Hematopoietic multipotent progenitor cell (in vitro differentiated cells): ENCODE results near the gene IRF8. TPM values are rescaled to one million over a fixed set of nuclear protein-coding genes. Genes with fewer than 3 reads are reported as not detected.
"Not testable (repeated sequence)": the region's sequence is repeated elsewhere in the genome, so short reads cannot be mapped to it uniquely, and the experiment has no call there.

ENCODE experiments used
- DNase-seq, 3 donors: peaks; one replicate each; pipeline ENCODE4 v3.0.0-alpha.2; 2011 to 2015; ENCODE audit warnings: low read depth in 2 of 3, low spot score in 2 of 3
- total RNA-seq: library from RNA; depleted of rRNA; stranded (reverse); fragments of >200 nt; gene quantifications from one replicate; pipeline ENCODE4 v1.2.3, GENCODE V29; 2012

The IRF8 gene
- total RNA-seq, 1 donor, result 19.7 TPM

- no peak for DNase-seq
These were observed 7.8 kb upstream of the IRF8 start for GRCh38 chr16:85891033-85891775.

DNA sequence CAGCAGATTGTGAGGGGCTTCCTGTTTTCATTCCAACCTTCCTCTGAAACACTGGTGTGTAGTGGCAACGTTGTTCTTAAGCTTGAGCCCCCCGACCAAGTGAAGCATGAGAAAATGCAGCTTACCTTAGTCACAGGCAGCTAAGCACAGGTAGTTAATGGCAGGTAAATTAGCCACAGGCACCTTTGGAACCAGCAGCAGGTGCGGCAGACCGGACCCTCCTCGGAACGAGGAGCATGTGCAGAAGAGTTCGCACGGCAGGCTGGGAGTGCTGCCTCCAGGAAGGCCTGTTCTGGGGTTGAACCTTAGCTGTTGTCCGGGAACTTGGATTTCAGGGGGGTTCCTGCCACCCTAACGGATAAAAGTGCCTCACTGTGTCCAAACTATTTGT is 7.2 kb upstream of the IRF8 start:
- DNase-seq, result no peak

DNA sequence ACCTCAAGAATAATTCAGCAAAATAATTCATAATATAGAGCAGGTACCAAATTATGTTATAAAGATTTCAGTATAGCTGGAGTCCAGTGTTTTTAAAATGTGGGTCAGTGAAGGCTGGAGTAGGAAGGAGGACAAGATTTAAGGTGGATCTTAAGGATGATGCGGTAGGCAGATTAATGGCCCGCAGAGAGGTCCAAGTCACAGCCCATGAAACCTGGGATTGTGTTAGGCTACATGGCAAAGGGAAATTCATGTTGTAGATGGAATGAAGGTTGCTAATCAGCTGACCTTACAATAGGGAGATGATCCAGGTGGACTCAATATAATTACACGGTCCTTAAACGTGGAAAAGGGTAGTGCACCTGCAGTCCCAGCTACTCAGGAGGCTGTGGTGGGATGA is 6.2 kb upstream of the IRF8 start:
- DNase-seq, result no peak

- no peak for DNase-seq
These were observed 4.7 kb upstream of the IRF8 start for GRCh38 chr16:85894266-85894665.

GRCh38 chr16:85897382-85897781 is 1.6 kb upstream of the IRF8 start:
- DNase-seq, result no peak

DNA sequence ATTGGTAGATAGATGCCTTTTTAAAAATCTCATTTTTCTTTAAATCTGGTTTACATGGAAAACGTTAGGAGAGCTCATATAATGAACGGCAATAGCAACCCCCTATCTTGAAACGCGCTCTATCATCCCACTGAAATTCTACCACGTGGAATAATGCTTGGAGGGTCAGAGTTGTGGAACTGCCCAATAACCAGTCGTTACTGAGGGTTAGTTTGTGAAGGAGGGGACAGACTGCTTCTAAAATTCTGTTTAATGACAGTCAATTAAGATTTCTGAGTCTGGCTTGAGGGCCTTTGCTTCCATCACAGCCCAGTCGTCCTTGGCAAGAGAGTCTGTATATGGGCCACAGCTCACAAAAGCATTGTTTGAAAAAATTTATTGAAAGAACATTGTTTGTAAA is 482 bp downstream of the IRF8 start:
- DNase-seq, result no peak

- DNase-seq, result no peak
These were observed 1.2 kb downstream of the IRF8 start for GRCh38 chr16:85900027-85900792.

DNA sequence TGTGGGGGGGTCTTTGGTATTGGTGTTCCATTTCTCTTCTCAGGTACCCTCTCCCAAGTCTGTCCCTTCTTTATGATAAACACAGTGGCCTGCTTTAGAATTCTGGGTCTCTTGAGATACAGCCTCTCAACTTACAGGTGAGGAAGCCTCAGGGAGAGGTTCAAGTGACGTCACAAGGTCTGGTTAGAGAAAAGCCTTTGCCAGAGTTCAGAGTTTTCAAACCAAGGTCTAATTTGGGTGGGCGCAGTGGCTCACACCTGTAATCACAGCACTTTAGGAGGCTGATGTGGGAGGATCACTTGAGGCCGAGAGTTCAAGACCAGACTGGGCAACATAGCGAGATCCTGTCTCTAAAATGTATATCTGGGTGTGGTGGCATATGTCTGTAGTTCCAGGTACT is 2.1 kb downstream of the IRF8 start:
- DNase-seq, result no peak

DNA sequence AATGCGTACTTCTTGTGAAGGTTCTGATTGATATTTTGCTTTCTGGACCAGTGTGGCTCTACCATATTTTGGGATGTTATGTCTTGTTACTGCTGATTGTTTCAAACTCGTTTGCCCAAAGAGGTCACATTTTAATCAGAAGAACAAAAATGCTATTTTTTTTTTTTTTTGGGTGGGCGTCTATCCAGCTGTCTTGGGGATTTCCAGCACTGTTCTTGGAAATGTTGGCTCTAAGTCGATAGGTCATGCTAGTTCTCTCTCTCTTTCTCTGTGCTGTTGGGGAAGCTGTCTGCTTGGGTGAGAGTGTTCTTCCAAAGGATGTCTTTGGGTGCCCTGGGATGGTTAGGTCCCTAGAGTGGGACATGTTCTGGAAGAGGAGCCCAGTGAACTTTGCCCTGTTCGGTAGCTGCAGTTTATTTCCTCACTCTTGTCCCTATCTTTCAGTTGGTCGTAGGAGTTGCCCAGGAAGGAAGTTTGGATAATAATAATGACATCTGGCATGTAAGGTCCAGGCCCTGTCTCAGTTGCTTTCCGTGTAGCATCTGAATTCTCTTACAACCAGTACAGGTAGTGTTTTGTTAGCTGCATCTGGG is 2.9 kb downstream of the IRF8 start:
- DNase-seq, result no peak

DNA sequence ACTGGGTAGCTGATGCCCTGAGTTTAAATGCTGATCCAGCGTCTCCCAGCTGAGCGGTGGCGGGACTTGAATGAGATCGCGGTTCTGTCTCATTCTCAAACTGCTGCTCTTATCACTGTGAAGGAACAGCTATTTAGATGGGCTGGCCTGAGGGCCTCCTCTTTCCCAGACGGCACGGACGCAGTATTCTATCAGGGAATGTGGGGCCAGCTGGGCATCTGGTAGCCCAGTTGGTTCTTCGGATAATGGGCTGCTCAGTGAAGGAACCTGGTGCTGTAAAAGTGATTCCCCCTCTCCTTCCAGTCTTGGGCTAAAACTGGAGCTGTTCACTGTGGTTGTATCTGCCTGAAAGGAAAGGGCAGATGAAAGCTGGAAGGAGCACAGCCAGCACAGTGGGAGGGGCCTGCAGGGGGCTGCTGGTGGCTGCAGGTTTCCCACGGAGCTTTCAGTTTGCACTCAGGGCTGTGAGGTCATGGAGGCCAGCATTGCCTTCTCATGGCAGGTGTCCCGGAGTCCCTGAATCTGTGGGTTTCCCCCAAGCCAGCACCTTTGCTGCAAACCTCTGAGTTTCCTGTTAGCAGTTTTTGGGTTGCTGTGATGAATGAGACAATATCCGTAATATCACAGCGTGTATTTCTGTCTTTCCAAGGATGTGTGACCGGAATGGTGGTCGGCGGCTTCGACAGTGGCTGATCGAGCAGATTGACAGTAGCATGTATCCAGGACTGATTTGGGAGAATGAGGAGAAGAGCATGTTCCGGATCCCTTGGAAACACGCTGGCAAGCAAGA is 3.6 kb downstream of the IRF8 start:
- peak; percentile 13 to 89 (median 77) for DNase-seq

DNA sequence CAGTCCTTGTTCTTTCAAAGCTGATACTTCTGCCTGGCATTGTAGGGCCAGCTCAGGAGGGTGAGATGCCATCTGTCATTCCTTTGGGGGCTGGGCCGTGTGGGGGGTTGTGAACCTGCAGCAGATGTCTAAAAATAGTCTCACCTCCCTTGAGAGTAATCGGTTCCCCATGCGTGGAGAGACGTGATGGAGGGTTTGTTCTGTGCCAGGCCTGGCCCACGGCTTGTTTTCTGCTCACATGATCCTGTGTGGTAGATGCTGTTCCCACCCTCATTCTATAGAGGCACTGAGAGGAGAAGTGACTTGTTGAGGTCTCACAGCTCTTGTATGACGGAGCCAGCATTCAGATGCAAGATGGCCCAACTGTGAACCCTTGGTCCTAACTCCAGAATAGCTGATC is 4.6 kb downstream of the IRF8 start:
- DNase-seq, result peak in 1 of 3 donors; percentile 41

DNA sequence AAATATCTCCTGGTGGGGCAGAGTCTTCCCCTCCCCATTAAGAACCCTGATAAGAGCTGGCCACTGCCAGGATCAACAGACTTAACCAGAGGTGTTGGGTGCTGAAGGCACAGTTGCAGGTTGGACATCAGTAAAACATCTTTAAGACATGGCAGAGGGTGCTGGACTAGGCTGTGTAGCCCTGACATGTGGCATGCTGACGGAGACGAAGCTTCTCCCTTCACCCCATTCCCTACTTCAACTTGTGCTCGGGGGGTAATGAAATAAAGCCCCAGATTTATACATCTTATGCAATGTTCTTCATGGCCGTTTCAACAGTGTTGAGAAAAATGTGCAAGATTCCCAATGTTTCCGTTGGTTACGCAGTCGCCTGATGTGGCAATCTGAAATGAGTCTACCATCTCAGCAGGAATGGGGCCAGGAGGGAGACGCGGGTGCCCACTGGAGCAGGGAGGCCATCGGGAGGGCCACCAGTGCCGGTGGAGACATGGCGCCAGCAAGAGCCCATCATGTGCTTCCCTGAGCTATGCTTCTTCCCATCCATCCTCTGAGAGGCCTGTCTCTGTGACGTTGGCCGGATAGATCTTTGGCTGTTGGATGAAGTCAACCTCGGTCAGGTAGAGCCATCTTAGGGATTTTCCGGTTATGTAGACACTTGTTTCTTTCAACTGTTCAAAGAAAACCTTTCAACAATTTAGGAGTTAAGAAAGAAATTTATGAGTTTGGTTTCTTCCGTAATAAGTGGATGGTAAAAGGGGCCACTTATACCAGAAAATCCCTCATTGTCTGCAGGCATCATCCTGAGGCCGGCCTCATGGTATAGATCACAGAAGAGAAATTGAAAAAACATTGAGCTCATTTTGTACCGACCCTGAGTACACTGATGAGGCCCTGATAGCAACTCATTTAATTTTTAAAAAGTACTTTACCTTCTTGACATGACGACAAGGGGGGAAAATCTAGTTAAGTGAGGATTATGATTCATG is 6.4 kb downstream of the IRF8 start:
- no peak for DNase-seq

DNA sequence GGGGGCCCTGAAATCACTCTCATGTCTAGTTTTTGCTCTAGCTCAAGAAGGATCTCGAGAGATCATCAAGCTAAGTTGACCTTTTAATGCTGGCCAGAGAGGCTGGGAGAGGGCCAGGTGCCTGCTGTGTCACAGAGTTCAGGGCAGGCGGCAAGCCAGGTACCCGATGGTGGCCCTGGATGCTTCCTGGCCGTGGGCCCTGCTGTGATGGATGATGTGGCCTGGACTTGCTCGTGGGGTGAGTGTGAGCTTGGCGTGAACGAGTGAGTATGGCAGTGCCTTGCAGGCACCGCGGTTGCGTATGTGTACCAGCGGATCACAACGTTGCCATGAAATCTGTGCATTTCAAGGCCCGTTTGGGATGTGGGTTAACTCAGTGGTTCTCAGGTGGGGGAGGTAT is 7.4 kb downstream of the IRF8 start:
- DNase-seq, result no peak

- DNase-seq, result not testable (repeated sequence)
These were observed 8.3 kb downstream of the IRF8 start for GRCh38 chr16:85907231-85907630.

- DNase-seq, result peak in 1 of 3 donors; percentile 49
These were observed 9.5 kb downstream of the IRF8 start for GRCh38 chr16:85908444-85908843.

DNA sequence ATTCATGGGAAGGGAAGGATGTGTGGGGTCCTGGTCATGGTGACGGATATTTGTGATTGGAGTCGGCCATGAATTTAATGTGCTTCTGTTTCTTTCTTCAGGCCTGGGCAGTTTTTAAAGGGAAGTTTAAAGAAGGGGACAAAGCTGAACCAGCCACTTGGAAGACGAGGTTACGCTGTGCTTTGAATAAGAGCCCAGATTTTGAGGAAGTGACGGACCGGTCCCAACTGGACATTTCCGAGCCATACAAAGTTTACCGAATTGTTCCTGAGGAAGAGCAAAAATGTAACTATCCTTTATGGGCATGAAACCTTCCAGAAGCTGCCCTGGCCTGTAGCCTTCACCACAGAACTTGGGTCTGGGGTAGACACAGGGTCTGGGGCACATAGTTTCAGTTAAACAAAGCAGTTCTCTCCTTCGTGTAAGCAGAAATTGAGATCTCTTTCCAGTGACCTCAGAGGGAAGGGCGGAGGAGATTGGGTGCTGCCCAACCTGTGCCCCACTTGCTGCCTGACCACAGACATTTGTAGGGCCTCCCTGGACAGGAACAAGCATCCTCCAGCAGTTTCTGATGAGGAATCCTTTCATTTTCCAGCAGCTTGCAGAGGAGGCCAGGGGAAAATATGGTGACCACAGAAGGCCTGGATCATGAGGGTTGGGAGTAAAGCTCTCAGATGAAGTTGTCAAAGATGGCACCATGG is 10.1 kb downstream of the IRF8 start:
- no peak for DNase-seq

DNA sequence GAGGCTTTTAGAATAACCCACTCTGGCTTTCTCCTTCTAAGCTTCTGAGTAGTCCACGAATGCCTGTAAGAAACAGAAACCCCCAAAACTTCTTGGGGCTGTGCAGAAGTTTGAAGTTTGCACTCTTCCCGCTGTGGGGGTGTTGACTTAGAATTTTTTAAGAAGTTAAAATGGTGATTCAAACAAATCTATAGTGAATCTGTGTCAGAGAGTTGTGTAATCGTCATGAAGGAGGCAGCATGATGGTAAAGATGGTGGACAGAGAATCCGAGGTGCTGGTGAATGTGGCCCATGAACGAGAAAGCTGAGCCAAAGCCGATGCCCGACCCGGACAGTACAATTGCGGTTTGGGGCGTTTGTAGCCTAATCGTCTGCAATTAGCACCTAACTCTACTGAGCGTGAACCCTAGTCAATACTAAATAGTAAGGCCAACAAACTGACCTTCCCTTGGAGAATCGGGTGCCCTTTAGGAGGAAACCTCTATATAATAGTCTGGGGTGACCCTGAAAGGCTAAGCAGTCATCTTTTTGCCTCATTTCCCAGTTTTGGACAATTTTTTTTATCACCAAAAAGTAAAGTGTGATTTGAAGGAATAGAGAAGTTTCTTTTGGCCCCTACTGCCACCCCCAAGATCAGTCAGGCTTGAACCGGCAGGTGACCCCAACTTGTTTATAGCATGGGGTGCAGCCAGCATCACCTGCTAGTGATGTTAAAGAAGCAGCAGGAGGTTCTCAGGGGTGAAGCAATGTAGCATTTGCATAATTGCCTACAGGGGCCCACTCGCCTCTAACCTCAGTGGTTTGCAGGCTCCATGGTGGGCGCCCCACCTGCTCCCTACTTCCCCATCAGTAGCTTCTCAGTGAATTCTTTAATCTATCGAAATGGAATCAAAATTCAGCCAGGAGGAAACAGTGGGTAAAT is 11.2 kb downstream of the IRF8 start:
- no peak for DNase-seq

DNA sequence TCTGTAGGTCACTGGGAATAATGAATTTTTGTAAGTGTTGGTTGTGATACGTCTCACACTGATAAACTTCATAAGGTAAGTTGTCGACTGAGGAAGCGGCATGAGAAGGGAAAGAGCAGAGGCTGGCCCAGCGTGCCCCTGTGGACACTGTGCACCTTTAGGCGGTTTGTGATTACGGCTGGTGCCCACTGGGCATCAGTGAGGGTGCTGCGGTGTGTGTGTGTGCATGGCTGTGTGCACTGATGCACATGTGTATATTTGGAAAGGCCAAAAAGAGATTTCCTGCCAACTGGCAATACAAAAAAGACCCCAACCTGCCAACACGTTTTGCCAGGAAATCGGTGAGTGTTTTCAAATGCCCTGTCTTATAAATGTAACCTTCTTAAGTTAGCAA is 11.9 kb downstream of the IRF8 start:
- DNase-seq, result no peak
